Sigmoid colon (tissue), 4 donors: ENCODE results near the gene CCDC170.

ENCODE experiments used
- EP300 ChIP-seq, 4 donors: sonication (generic); formaldehyde crosslinking; IDR thresholded peaks; one replicate each; pipeline ENCODE4 v1.6.1; 2017; ENCODE audit warnings: antibody characterized with exemption in 4 of 4
- POLR2AphosphoS5 ChIP-seq, 4 donors: sonication (generic); formaldehyde crosslinking; IDR thresholded peaks; one replicate each; pipeline ENCODE4 v1.6.1; 2017; ENCODE audit warnings: antibody characterized with exemption in 4 of 4
- TF ChIP-seq, protein P1 (sequence below), 4 experiments: fragments of 450-650 bp in 3 of 4; fragments of 200-600 bp in 1 of 4; IDR thresholded peaks; one replicate each; pipeline ENCODE4 v1.5.1; 2016 to 2019; ENCODE audit warnings: antibody characterized with exemption in 4 of 4, mild to moderate bottlenecking in 3 of 4, moderate library complexity in 2 of 4

DNA sequence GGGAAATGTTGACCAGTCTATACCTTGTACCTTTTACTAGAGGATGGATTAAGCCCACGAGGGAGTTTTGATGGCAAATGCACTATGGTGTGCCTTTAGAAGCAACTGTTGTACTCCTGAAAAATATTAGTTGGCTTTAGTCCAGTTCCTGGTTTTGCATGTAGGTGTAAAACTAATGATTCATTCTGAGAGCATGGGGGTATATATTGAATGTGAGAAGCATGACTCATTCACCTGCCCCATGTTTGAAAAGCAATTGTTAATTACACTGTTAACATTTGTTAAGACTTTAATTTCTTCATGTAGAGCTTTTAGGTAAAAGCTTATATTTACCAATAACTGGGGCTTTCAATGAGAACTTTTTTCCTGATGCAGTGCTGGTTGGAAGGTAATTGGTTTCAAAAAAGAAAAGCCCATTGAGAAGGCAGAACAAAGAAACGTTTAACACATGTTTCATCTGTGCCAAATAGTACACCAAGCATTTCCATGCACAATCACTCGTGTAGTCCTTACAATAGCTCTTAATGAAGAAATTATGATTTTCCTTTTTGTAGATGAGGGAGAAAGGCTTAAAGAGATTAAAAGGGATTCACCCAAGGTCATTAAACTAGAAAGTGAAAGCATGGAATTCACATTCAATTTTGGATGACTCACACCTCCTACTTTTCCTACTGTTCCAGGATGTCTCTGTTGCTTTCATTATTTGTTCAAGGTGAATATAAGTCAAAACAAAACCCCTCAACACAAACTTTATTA lies 134.1 kb downstream of the CCDC170 start:
- TF ChIP-seq EP300 (IDR thresholded peaks at IDR 0.05) = no peak
- TF ChIP-seq, protein P1, sequence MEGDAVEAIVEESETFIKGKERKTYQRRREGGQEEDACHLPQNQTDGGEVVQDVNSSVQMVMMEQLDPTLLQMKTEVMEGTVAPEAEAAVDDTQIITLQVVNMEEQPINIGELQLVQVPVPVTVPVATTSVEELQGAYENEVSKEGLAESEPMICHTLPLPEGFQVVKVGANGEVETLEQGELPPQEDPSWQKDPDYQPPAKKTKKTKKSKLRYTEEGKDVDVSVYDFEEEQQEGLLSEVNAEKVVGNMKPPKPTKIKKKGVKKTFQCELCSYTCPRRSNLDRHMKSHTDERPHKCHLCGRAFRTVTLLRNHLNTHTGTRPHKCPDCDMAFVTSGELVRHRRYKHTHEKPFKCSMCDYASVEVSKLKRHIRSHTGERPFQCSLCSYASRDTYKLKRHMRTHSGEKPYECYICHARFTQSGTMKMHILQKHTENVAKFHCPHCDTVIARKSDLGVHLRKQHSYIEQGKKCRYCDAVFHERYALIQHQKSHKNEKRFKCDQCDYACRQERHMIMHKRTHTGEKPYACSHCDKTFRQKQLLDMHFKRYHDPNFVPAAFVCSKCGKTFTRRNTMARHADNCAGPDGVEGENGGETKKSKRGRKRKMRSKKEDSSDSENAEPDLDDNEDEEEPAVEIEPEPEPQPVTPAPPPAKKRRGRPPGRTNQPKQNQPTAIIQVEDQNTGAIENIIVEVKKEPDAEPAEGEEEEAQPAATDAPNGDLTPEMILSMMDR (IDR thresholded peaks at IDR 0.05) = no peak
- no peak for TF ChIP-seq POLR2AphosphoS5 (IDR thresholded peaks at IDR 0.05)
